Activated naive CD8-positive, alpha-beta T cell treated with anti-CD3 and anti-CD28 coated beads, Interleukin-2, amount 10 ng/mL, durations not matched to agents 7 days and 5 days (primary cell): ENCODE results near the gene TXNL1. TPM values are rescaled to one million over a fixed set of nuclear protein-coding genes. Genes with fewer than 3 reads are reported as not detected.
A peak's percentile ranks its signal among the peaks of the same experiment; 100 is the strongest.
"Not testable (repeated sequence)": the region's sequence is repeated elsewhere in the genome, so short reads cannot be mapped to it uniquely, and the experiment has no call there.

ENCODE experiments used
- ATAC-seq: fragments of 150-1000 bp; cut with Tn5 transposase; one replicate; pipeline ENCODE4 v1.10.0; 2021; ENCODE audit warnings: low read depth, moderate library complexity
- POLR2A ChIA-PET: fragments of 350-600 bp; sonication (Branson Sonifier 250); formaldehyde crosslinking; loops from one replicate; lab custom pipeline; 2021; ENCODE audit warnings: antibody characterized with exemption; lab: Charles Lee
- DNase-seq: peaks from one replicate; pipeline ENCODE4 v3.0.0; 2021
- H3K27ac Mint-ChIP-seq: one replicate; pipeline ENCODE4 v1.8.0; 2022; ENCODE audit warnings: mild to moderate bottlenecking, mixed read lengths
- H3K27me3 Mint-ChIP-seq: one replicate; pipeline ENCODE4 v1.8.0; 2022; ENCODE audit warnings: mild to moderate bottlenecking, moderate library complexity, mixed read lengths
- H3K36me3 Mint-ChIP-seq: one replicate; pipeline ENCODE4 v1.8.0; 2021; ENCODE audit warnings: mild to moderate bottlenecking, mixed read lengths
- H3K4me1 Mint-ChIP-seq: one replicate; pipeline ENCODE4 v1.8.0; 2021; ENCODE audit warnings: mixed read lengths
- H3K4me3 Mint-ChIP-seq: one replicate; pipeline ENCODE4 v1.8.0; 2022; ENCODE audit warnings: mild to moderate bottlenecking, moderate library complexity, mixed read lengths
- H3K9me3 Mint-ChIP-seq: one replicate; pipeline ENCODE4 v1.8.0; 2021; ENCODE audit warnings: mixed read lengths
- total RNA-seq, 2 experiments: library from RNA; stranded (reverse); gene quantifications; one replicate each; pipeline ENCODE4 v1.2.3, GENCODE V29; 2021

TXNL1 gene
- total RNA-seq, 2 experiments from 2014 or later: 45.3 to 50.6 TPM

- peaks cover 19% of the 10 kb centered on the region for H3K36me3 Mint-ChIP-seq
- H3K4me1 Mint-ChIP-seq: peaks cover 28% of the 10 kb centered on the region
- ATAC-seq, H3K4me3 Mint-ChIP-seq, H3K27ac Mint-ChIP-seq, POLR2A ChIA-PET, H3K27me3 Mint-ChIP-seq, DNase-seq, H3K9me3 Mint-ChIP-seq: not testable (repeated sequence)
Observed at GRCh38 chr18:56654280-56654679, 15.9 kb upstream of the TXNL1 start.

- no peak for DNase-seq
- Mint-ChIP-seq H3K27me3 (no peaks in the 10 kb centered on the region), H3K9me3 (no peaks in the 10 kb centered on the region), H3K27ac (peak overlapping the region; percentile 88), H3K4me3 (peak overlapping the region; percentile 82), H3K4me1 (peaks cover 34% of the 10 kb centered on the region), H3K36me3 (peaks cover 14% of the 10 kb centered on the region)
- POLR2A ChIA-PET: interaction anchor here (0.7 to 4.7 kb wide), 3 partner anchors 9 to 29 kb away, joined by 3 to 58 read pairs (median 9); partner anchors contain the start of gene TXNL1
- peak; percentile 6 for ATAC-seq
Observed at GRCh38 chr18:56652802-56653201, 14.4 kb upstream of the TXNL1 start.

- Mint-ChIP-seq H3K27ac (peak overlapping the region; percentile 94), H3K4me3 (peak overlapping the region; percentile 90), H3K9me3 (no peaks in the 10 kb centered on the region), H3K36me3 (peaks cover 13% of the 10 kb centered on the region), H3K4me1 (peaks cover 42% of the 10 kb centered on the region), H3K27me3 (no peaks in the 10 kb centered on the region)
- DNase-seq (no peak), ATAC-seq (no peak)
- POLR2A ChIA-PET: interaction anchor here (1.0 to 4.7 kb wide), 4 partner anchors 10 to 970 kb away, joined by 3 to 58 read pairs (median 8); partner anchors contain the start of genes NARS1 and TXNL1
Observed at GRCh38 chr18:56651771-56652092, 13.3 kb upstream of the TXNL1 start.

GRCh38 chr18:56650944-56651770 is 12.8 kb upstream of the TXNL1 start, which contains the start of gene WDR7:
Gene WDR7, plus strand, starts transcription at chr18:56651359. Its CDS starts 21,157 bp downstream, at chr18:56672516.
- H3K4me3 Mint-ChIP-seq: peak within 1 kb of the TSS; percentile 90
- H3K9me3 Mint-ChIP-seq: no peaks in the 10 kb centered on the region
- peaks cover 45% of the 10 kb centered on the region for H3K4me1 Mint-ChIP-seq
- POLR2A ChIA-PET: interaction anchor here (0.6 to 4.7 kb wide), 7 partner anchors 11 to 1064 kb away, joined by 3 to 58 read pairs (median 4); partner anchors contain the start of genes NARS1 and TXNL1
- H3K36me3 Mint-ChIP-seq: peaks cover 13% of the 10 kb centered on the region
- H3K27me3 Mint-ChIP-seq: no peaks in the 10 kb centered on the region
- DNase-seq (peak; percentile 90), ATAC-seq (peak; percentile 91)
- peak within 1 kb of the TSS; percentile 94 for H3K27ac Mint-ChIP-seq

GRCh38 chr18:56649996-56650395 is 11.6 kb upstream of the TXNL1 start:
- POLR2A ChIA-PET: interaction anchor here (1.3 to 4.7 kb wide), 3 partner anchors 10 to 973 kb away, joined by 3 to 58 read pairs (median 9); partner anchors contain the start of gene TXNL1
- DNase-seq (no peak), ATAC-seq (no peak)
- Mint-ChIP-seq H3K4me1 (peaks cover 42% of the 10 kb centered on the region), H3K9me3 (no peaks in the 10 kb centered on the region), H3K36me3 (peaks cover 13% of the 10 kb centered on the region), H3K27ac (no peak overlapping the region), H3K27me3 (no peaks in the 10 kb centered on the region), H3K4me3 (no peak overlapping the region)

- Mint-ChIP-seq H3K27me3 (no peaks in the 10 kb centered on the region), H3K9me3 (no peaks in the 10 kb centered on the region), H3K4me3 (no peak overlapping the region), H3K4me1 (peaks cover 31% of the 10 kb centered on the region), H3K36me3 (peaks cover 7% of the 10 kb centered on the region), H3K27ac (no peak overlapping the region)
- POLR2A ChIA-PET: interaction anchor here (0.5 to 1.7 kb wide), 4 partner anchors 8 to 25 kb away, joined by 4 to 6 read pairs (median 4); no protein-coding TSS in a partner anchor
- DNase-seq: no peak
- no peak for ATAC-seq
Observed at GRCh38 chr18:56647951-56648893, 9.8 kb upstream of the TXNL1 start.

GRCh38 chr18:56647071-56647470 is 8.7 kb upstream of the TXNL1 start:
- Mint-ChIP-seq H3K36me3 (peaks cover 5% of the 10 kb centered on the region), H3K27ac (peak overlapping the region; percentile 72), H3K9me3 (no peaks in the 10 kb centered on the region), H3K4me1 (peaks cover 26% of the 10 kb centered on the region), H3K27me3 (no peaks in the 10 kb centered on the region), H3K4me3 (no peak overlapping the region)
- POLR2A ChIA-PET: interaction anchor here (1.5 to 1.7 kb wide), 2 partner anchors 8 to 9 kb away, joined by 4 to 5 read pairs; no protein-coding TSS in a partner anchor
- ATAC-seq (no peak), DNase-seq (no peak)

- H3K27me3 Mint-ChIP-seq: no peaks in the 10 kb centered on the region
- DNase-seq: no peak
- no peaks in the 10 kb centered on the region for H3K9me3 Mint-ChIP-seq
- H3K27ac Mint-ChIP-seq: no peak overlapping the region
- H3K36me3 Mint-ChIP-seq: peaks cover 2% of the 10 kb centered on the region
- H3K4me3 Mint-ChIP-seq: no peak overlapping the region
- no peak for ATAC-seq
- H3K4me1 Mint-ChIP-seq: peaks cover 22% of the 10 kb centered on the region
- POLR2A ChIA-PET: no interaction called here
Observed at GRCh38 chr18:56645415-56646016, 7.1 kb upstream of the TXNL1 start.

- H3K9me3 Mint-ChIP-seq: no peaks in the 10 kb centered on the region
Observed at GRCh38 chr18:56643381-56643780, 5.0 kb upstream of the TXNL1 start.

GRCh38 chr18:56641714-56642337 is 3.4 kb upstream of the TXNL1 start:
- Mint-ChIP-seq H3K27ac (no peak overlapping the region), H3K4me3 (no peak overlapping the region), H3K9me3 (no peaks in the 10 kb centered on the region), H3K4me1 (peaks cover 18% of the 10 kb centered on the region), H3K36me3 (peaks cover 2% of the 10 kb centered on the region), H3K27me3 (no peaks in the 10 kb centered on the region)
- DNase-seq (no peak), ATAC-seq (no peak)
- POLR2A ChIA-PET: interaction anchor here (5.6 kb wide), 1 partner anchor 10 kb away, joined by 58 read pairs; the partner anchor contains the start of gene WDR7

More at GRCh38 chr18:56643381-56643780, 5.0 kb upstream of the TXNL1 start:
- POLR2A ChIA-PET: no interaction called here
- Mint-ChIP-seq H3K36me3 (peaks cover 2% of the 10 kb centered on the region), H3K4me3 (no peak overlapping the region), H3K4me1 (peaks cover 24% of the 10 kb centered on the region), H3K27ac (no peak overlapping the region), H3K27me3 (no peaks in the 10 kb centered on the region)
- no peak for ATAC-seq
- no peak for DNase-seq

- Mint-ChIP-seq H3K9me3 (no peaks in the 10 kb centered on the region), H3K27me3 (no peaks in the 10 kb centered on the region), H3K4me3 (peak overlapping the region; percentile 95), H3K27ac (peak overlapping the region; percentile 97), H3K36me3 (peaks cover 7% of the 10 kb centered on the region), H3K4me1 (peaks cover 28% of the 10 kb centered on the region)
- POLR2A ChIA-PET: interaction anchor here (1.1 to 5.6 kb wide), 2 partner anchors 8 to 12 kb away, joined by 4 to 58 read pairs; partner anchors contain the start of gene WDR7
- ATAC-seq (no peak), DNase-seq (no peak)
Observed at GRCh38 chr18:56639571-56639970, 1.2 kb upstream of the TXNL1 start.

GRCh38 chr18:56639104-56639381 is 651 bp upstream of the TXNL1 start:
- no peaks in the 10 kb centered on the region for H3K9me3 Mint-ChIP-seq

More at GRCh38 chr18:56639104-56639381, 651 bp upstream of the TXNL1 start:
- Mint-ChIP-seq H3K4me1 (peaks cover 29% of the 10 kb centered on the region), H3K27me3 (no peaks in the 10 kb centered on the region), H3K4me3 (peak overlapping the region; percentile 95), H3K27ac (peak overlapping the region; percentile 97), H3K36me3 (peaks cover 10% of the 10 kb centered on the region)
- DNase-seq: no peak
- ATAC-seq: no peak
- POLR2A ChIA-PET: interaction anchor here (1.1 to 5.6 kb wide), 2 partner anchors 8 to 12 kb away, joined by 4 to 58 read pairs; partner anchors contain the start of gene WDR7
